WTC11 (cell line): Measurements from ENCODE around the gene RFLNA. TPM values are rescaled to one million over a fixed set of nuclear protein-coding genes. Genes with fewer than 3 reads are reported as not detected.

Experiments
- ATAC-seq: fragments of 200-7000 bp; cut with Tn5 transposase; 2 replicates; pipeline ENCODE4 v1.10.0; 2021; ENCODE audit warnings: mild to moderate bottlenecking, moderate library complexity
- CTCF ChIA-PET: fragments of 300-600 bp; sonication (Branson Sonifier 250); formaldehyde crosslinking; loops from one replicate; lab custom pipeline; 2021; ENCODE audit warnings: antibody characterized with exemption; lab: Charles Lee
- POLR2A ChIA-PET: fragments of 350-600 bp; sonication (Branson Sonifier 250); formaldehyde crosslinking; loops from one replicate; lab custom pipeline; 2021; ENCODE audit warnings: antibody characterized with exemption; lab: Charles Lee
- DNase-seq: peaks from one replicate; pipeline ENCODE4 v3.0.0; 2021; ENCODE audit warnings: low spot score
- H3K27ac Mint-ChIP-seq: 2 replicates; pipeline ENCODE4 v1.8.0; 2021; ENCODE audit warnings: mixed read lengths
- H3K27me3 Mint-ChIP-seq: 2 replicates; pipeline ENCODE4 v1.8.0; 2021; ENCODE audit warnings: low read depth, mild to moderate bottlenecking, moderate library complexity, mixed read lengths
- H3K36me3 Mint-ChIP-seq: 2 replicates; pipeline ENCODE4 v1.8.0; 2021; ENCODE audit warnings: mixed read lengths
- H3K4me1 Mint-ChIP-seq: 2 replicates; pipeline ENCODE4 v1.8.0; 2022; ENCODE audit warnings: mixed read lengths
- H3K4me3 Mint-ChIP-seq: 2 replicates; pipeline ENCODE4 v1.8.0; 2021; ENCODE audit warnings: mild to moderate bottlenecking, moderate library complexity, mixed read lengths
- H3K9me3 Mint-ChIP-seq: 2 replicates; pipeline ENCODE4 v1.8.0; 2021; ENCODE audit warnings: mixed read lengths
- CREM ChIP-seq: sonication (generic); formaldehyde crosslinking; IDR thresholded peaks from 2 replicates; pipeline ENCODE4 v1.8.1; 2022; ENCODE audit warnings: mild to moderate bottlenecking, missing genetic modification reagents, moderate library complexity
- IRF2 ChIP-seq: sonication (generic); formaldehyde crosslinking; IDR thresholded peaks from 2 replicates; pipeline ENCODE4 v1.8.0; 2022; ENCODE audit warnings: low read depth, missing genetic modification reagents, borderline replicate concordance
- NFATC4 ChIP-seq: fragments of 250-450 bp; sonication (Bioruptor Pico); IDR thresholded peaks from 2 replicates; pipeline ENCODE4 v1.9.0; 2021; ENCODE audit warnings: mild to moderate bottlenecking
- NFYB ChIP-seq: sonication (generic); formaldehyde crosslinking; conservative IDR thresholded peaks from 2 replicates; pipeline ENCODE4 v1.8.0; 2022; ENCODE audit warnings: low read depth, missing genetic modification reagents
- RORB ChIP-seq: fragments of 250-450 bp; sonication (Bioruptor Pico); IDR thresholded peaks from 2 replicates; pipeline ENCODE4 v1.9.0; 2021; ENCODE audit warnings: mild to moderate bottlenecking
- ZNF138 ChIP-seq: sonication (generic); formaldehyde crosslinking; conservative IDR thresholded peaks from 2 replicates; pipeline ENCODE4 v1.8.1; 2022; ENCODE audit warnings: mild to moderate bottlenecking, moderate library complexity, missing genetic modification reagents
- ZNF219 ChIP-seq: sonication (generic); formaldehyde crosslinking; IDR thresholded peaks from 2 replicates; pipeline ENCODE4 v1.8.0; 2023; ENCODE audit warnings: missing genetic modification reagents, mild to moderate bottlenecking, borderline replicate concordance
- total RNA-seq: library from RNA; stranded (reverse); gene quantifications from 3 replicates; pipeline ENCODE4 v1.2.3, GENCODE V29; 2021
- TF ChIP-seq, protein P1 (sequence below): sonication (generic); formaldehyde crosslinking; IDR thresholded peaks from 2 replicates; pipeline ENCODE4 v1.8.1; 2022; ENCODE audit warnings: low read depth, mild to moderate bottlenecking, moderate library complexity, missing genetic modification reagents, borderline replicate concordance
- TF ChIP-seq, protein P2 (sequence below): sonication (generic); formaldehyde crosslinking; IDR thresholded peaks from 2 replicates; pipeline ENCODE4 v1.8.0; 2023; ENCODE audit warnings: missing genetic modification reagents
- TF ChIP-seq, protein P3 (sequence below): sonication (generic); formaldehyde crosslinking; IDR thresholded peaks from 2 replicates; pipeline ENCODE4 v1.8.0; 2023; ENCODE audit warnings: mild to moderate bottlenecking, missing genetic modification reagents
- TF ChIP-seq, protein P4 (sequence below): sonication (generic); formaldehyde crosslinking; IDR thresholded peaks from 2 replicates; pipeline ENCODE4 v1.8.1; 2023; ENCODE audit warnings: mild to moderate bottlenecking, missing genetic modification reagents
- TF ChIP-seq, protein P5 (sequence below): fragments of 250-450 bp; sonication (Bioruptor Pico); IDR thresholded peaks from 2 replicates; pipeline ENCODE4 v1.9.0; 2021; ENCODE audit warnings: moderate library complexity, mild to moderate bottlenecking, inconsistent platforms, borderline replicate concordance
- TF ChIP-seq, protein P6 (sequence below): fragments of 250-450 bp; sonication (Bioruptor Pico); IDR thresholded peaks from 2 replicates; pipeline ENCODE4 v1.9.0; 2021; ENCODE audit warnings: mild to moderate bottlenecking

RFLNA gene
- total RNA-seq, 1 experiment from 2014 or later = 6.3 TPM

DNA sequence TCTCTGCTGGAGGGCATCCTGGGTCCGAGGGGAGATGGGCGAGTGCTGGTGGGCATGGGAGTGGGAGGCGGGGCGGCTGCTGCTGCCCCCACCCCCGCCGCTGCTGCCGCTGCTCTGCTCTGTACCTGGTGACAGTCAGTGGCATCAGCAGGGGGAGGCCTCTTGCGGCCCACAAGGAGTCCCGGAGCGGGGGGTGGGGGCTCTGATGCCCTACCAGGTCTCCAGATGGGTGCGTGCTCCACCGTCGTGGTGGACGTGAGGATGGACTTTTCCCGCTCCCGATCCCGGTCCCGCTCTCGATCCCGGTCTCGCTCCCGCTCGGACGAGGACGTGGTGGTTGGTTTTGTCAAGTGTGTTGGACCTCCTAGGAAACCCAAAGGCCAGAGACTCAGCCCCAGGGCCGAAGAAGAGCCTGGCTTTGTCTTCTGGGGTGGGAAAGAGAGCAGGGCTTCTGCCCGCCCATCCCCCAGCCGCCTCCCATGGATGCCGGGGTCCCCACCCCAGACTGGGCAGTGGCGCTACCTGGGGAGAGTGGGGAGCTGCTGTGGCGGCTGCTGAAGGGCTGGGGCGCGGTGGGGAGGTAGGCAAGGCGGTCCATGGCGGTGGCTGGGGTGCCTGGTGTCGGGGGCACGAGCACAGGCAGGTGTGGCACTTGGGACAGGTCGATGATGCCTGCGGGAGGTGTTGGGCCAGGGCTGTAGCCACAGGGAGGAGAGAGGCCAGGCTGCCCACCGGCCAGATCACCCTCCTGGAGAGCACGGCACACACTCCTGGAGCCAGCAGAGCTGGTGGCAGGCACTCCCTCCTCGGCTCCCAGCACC lies 45.4 kb downstream of the RFLNA start:
- no peaks in the 10 kb centered on the region for H3K9me3 Mint-ChIP-seq
- no peaks in the 10 kb centered on the region for H3K27me3 Mint-ChIP-seq
- POLR2A ChIA-PET = no interaction called here
- CTCF ChIA-PET = interaction anchor here (0.5 kb wide), 1 partner anchor 50 kb away, joined by 4 read pairs; no protein-coding TSS in a partner anchor
- H3K4me3 Mint-ChIP-seq = no peak overlapping the region
- H3K36me3 Mint-ChIP-seq = peaks cover 51% of the 10 kb centered on the region
- H3K4me1 Mint-ChIP-seq = no peaks in the 10 kb centered on the region
- no peak for DNase-seq
- TF ChIP-seq NFYB (CRISPR knock-in tag) (no peak), IRF2 (CRISPR knock-in tag) (no peak)
- TF ChIP-seq, protein P1, sequence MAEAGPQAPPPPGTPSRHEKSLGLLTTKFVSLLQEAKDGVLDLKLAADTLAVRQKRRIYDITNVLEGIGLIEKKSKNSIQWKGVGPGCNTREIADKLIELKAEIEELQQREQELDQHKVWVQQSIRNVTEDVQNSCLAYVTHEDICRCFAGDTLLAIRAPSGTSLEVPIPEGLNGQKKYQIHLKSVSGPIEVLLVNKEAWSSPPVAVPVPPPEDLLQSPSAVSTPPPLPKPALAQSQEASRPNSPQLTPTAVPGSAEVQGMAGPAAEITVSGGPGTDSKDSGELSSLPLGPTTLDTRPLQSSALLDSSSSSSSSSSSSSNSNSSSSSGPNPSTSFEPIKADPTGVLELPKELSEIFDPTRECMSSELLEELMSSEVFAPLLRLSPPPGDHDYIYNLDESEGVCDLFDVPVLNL (CRISPR knock-in tag) = no peak
- TF ChIP-seq, protein P2, sequence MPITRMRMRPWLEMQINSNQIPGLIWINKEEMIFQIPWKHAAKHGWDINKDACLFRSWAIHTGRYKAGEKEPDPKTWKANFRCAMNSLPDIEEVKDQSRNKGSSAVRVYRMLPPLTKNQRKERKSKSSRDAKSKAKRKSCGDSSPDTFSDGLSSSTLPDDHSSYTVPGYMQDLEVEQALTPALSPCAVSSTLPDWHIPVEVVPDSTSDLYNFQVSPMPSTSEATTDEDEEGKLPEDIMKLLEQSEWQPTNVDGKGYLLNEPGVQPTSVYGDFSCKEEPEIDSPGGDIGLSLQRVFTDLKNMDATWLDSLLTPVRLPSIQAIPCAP (CRISPR knock-in tag) = no peak
- TF ChIP-seq, protein P3, sequence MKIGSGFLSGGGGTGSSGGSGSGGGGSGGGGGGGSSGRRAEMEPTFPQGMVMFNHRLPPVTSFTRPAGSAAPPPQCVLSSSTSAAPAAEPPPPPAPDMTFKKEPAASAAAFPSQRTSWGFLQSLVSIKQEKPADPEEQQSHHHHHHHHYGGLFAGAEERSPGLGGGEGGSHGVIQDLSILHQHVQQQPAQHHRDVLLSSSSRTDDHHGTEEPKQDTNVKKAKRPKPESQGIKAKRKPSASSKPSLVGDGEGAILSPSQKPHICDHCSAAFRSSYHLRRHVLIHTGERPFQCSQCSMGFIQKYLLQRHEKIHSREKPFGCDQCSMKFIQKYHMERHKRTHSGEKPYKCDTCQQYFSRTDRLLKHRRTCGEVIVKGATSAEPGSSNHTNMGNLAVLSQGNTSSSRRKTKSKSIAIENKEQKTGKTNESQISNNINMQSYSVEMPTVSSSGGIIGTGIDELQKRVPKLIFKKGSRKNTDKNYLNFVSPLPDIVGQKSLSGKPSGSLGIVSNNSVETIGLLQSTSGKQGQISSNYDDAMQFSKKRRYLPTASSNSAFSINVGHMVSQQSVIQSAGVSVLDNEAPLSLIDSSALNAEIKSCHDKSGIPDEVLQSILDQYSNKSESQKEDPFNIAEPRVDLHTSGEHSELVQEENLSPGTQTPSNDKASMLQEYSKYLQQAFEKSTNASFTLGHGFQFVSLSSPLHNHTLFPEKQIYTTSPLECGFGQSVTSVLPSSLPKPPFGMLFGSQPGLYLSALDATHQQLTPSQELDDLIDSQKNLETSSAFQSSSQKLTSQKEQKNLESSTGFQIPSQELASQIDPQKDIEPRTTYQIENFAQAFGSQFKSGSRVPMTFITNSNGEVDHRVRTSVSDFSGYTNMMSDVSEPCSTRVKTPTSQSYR (CRISPR knock-in tag) = no peak
- TF ChIP-seq, protein P4, sequence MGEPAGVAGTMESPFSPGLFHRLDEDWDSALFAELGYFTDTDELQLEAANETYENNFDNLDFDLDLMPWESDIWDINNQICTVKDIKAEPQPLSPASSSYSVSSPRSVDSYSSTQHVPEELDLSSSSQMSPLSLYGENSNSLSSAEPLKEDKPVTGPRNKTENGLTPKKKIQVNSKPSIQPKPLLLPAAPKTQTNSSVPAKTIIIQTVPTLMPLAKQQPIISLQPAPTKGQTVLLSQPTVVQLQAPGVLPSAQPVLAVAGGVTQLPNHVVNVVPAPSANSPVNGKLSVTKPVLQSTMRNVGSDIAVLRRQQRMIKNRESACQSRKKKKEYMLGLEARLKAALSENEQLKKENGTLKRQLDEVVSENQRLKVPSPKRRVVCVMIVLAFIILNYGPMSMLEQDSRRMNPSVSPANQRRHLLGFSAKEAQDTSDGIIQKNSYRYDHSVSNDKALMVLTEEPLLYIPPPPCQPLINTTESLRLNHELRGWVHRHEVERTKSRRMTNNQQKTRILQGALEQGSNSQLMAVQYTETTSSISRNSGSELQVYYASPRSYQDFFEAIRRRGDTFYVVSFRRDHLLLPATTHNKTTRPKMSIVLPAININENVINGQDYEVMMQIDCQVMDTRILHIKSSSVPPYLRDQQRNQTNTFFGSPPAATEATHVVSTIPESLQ (CRISPR knock-in tag) = no peak
- no peak for ATAC-seq
- no peak overlapping the region for H3K27ac Mint-ChIP-seq

DNA sequence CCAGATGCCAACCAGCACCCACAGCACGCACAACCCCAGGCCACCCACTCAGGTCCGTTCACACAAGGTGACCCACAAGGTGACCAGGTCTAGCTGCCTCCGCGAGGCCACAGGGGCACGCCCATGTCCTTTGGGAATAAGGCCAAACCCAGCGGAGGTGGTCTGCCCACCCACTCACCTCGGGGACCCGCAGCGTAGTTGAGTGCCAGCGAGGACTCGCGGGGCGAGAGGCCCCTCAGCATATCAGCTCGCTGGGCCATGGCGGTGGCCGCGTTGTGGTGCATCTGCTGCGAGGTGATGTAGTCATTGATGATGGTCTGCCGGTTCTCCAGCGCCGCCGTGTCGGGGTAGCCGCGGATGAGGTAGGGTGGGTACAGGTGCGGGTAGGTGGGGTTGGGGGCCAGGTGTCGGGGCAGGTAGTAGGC lies 46.8 kb downstream of the RFLNA start:
- no peak overlapping the region for H3K27ac Mint-ChIP-seq
- no peak for DNase-seq
- no peaks in the 10 kb centered on the region for H3K4me1 Mint-ChIP-seq
- ATAC-seq = no peak
- H3K4me3 Mint-ChIP-seq = no peak overlapping the region
- peaks cover 48% of the 10 kb centered on the region for H3K36me3 Mint-ChIP-seq
- H3K27me3 Mint-ChIP-seq = no peaks in the 10 kb centered on the region
- no peak for TF ChIP-seq RORB
- TF ChIP-seq, protein P5, sequence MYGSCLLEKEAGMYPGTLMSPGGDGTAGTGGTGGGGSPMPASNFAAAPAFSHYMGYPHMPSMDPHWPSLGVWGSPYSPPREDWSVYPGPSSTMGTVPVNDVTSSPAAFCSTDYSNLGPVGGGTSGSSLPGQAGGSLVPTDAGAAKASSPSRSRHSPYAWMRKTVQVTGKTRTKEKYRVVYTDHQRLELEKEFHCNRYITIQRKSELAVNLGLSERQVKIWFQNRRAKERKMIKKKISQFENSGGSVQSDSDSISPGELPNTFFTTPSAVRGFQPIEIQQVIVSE (CRISPR knock-in tag) = no peak
- no peak for TF ChIP-seq ZNF219 (CRISPR knock-in tag)
- TF ChIP-seq NFATC4 (CRISPR knock-in tag) = no peak
- TF ChIP-seq, protein P6, sequence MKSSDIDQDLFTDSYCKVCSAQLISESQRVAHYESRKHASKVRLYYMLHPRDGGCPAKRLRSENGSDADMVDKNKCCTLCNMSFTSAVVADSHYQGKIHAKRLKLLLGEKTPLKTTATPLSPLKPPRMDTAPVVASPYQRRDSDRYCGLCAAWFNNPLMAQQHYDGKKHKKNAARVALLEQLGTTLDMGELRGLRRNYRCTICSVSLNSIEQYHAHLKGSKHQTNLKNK (CRISPR knock-in tag) = no peak
- TF ChIP-seq, protein P1 (CRISPR knock-in tag) = no peak
- no peak for TF ChIP-seq CREM (CRISPR knock-in tag)
- TF ChIP-seq ZNF138 (CRISPR knock-in tag) = no peak
- CTCF ChIA-PET = no interaction called here
- POLR2A ChIA-PET = no interaction called here
- H3K9me3 Mint-ChIP-seq = no peaks in the 10 kb centered on the region
